ENCODE measurements around the gene RPS10.

The RPS10 gene

GRCh38 chr6:34469499-34469898 is 43.6 kb upstream of the RPS10 start:
- TF ChIP-seq CTCF (IDR thresholded peaks at IDR 0.05; ENCODE audit: unreplicated experiment in 3 of 3): no peak
- H3K9me3 Mint-ChIP-seq: peaks cover 5% of the 10 kb centered on the region
- H3K36me3 Mint-ChIP-seq (ENCODE audit: low read depth): no peaks in the 10 kb centered on the region
- H3K27ac Mint-ChIP-seq: no peak overlapping the region
- no peak overlapping the region for H3K4me3 Mint-ChIP-seq
- peaks cover 28% of the 10 kb centered on the region for H3K27me3 Mint-ChIP-seq (ENCODE audit: low read depth)
- peaks cover 4% of the 10 kb centered on the region for H3K4me1 Mint-ChIP-seq

GRCh38 chr6:34468378-34468892 is 42.6 kb upstream of the RPS10 start:
- no peak for TF ChIP-seq CTCF (IDR thresholded peaks at IDR 0.05; ENCODE audit: unreplicated experiment in 3 of 3)
- H3K4me3 Mint-ChIP-seq: peak overlapping the region in 2 of 3 experiments; percentile 18 to 41
- H3K27me3 Mint-ChIP-seq (ENCODE audit: low read depth): peaks cover 33% of the 10 kb centered on the region
- no peaks in the 10 kb centered on the region for H3K9me3 Mint-ChIP-seq
- H3K4me1 Mint-ChIP-seq: peaks cover 4% of the 10 kb centered on the region
- H3K27ac Mint-ChIP-seq: no peak overlapping the region
- no peaks in the 10 kb centered on the region for H3K36me3 Mint-ChIP-seq (ENCODE audit: low read depth)

- H3K9me3 Mint-ChIP-seq: no peaks in the 10 kb centered on the region
- TF ChIP-seq CTCF (IDR thresholded peaks at IDR 0.05; ENCODE audit: unreplicated experiment in 3 of 3): no peak
- H3K4me1 Mint-ChIP-seq: peaks cover under 1% of the 10 kb centered on the region
- no peak overlapping the region for H3K27ac Mint-ChIP-seq
- H3K4me3 Mint-ChIP-seq: peak overlapping the region; percentile 68 to 80 (median 76)
- H3K36me3 Mint-ChIP-seq (ENCODE audit: low read depth): no peaks in the 10 kb centered on the region
- H3K27me3 Mint-ChIP-seq (ENCODE audit: low read depth): peaks cover 30% of the 10 kb centered on the region
These were observed 40.6 kb upstream of the RPS10 start for GRCh38 chr6:34466242-34467185.

GRCh38 chr6:34465531-34466241 is 39.8 kb upstream of the RPS10 start, which contains the start of gene PACSIN1:
Gene PACSIN1 (plus strand): TSS chr6:34466076. CDS start chr6:34526306, 60,230 bp downstream.
- no peak for TF ChIP-seq CTCF (IDR thresholded peaks at IDR 0.05; ENCODE audit: unreplicated experiment in 3 of 3)
- Mint-ChIP-seq H3K9me3 (no peaks in the 10 kb centered on the region), H3K27me3 (ENCODE audit: low read depth) (peaks cover 30% of the 10 kb centered on the region), H3K4me3 (peak within 1 kb of the TSS; percentile 77 to 80 (median 78)), H3K4me1 (no peaks in the 10 kb centered on the region), H3K27ac (no peak within 1 kb of the TSS), H3K36me3 (ENCODE audit: low read depth) (no peaks in the 10 kb centered on the region)

GRCh38 chr6:34463849-34464248 is 38.0 kb upstream of the RPS10 start:
- no peaks in the 10 kb centered on the region for H3K9me3 Mint-ChIP-seq
- TF ChIP-seq CTCF (IDR thresholded peaks at IDR 0.05; ENCODE audit: unreplicated experiment in 3 of 3): no peak
- H3K27ac Mint-ChIP-seq: no peak overlapping the region
- H3K4me3 Mint-ChIP-seq: peak overlapping the region in 2 of 3 experiments; percentile 41 to 63
- H3K36me3 Mint-ChIP-seq (ENCODE audit: low read depth): no peaks in the 10 kb centered on the region
- peaks cover 30% of the 10 kb centered on the region for H3K27me3 Mint-ChIP-seq (ENCODE audit: low read depth)
- no peaks in the 10 kb centered on the region for H3K4me1 Mint-ChIP-seq

All from nephron (organoid).